ELF-1 (cell line): ENCODE results near the gene IDI1.
A peak's percentile ranks its signal among the peaks of the same experiment; 100 is the strongest.
"Not testable (repeated sequence)": the region's sequence is repeated elsewhere in the genome, so short reads cannot be mapped to it uniquely, and the experiment has no call there.

ENCODE experiments used
- DNase-seq: peaks from one replicate; pipeline ENCODE4 v3.0.0-alpha.2; 2016; ENCODE audit warnings: low read depth, low spot score

The IDI1 gene

DNA sequence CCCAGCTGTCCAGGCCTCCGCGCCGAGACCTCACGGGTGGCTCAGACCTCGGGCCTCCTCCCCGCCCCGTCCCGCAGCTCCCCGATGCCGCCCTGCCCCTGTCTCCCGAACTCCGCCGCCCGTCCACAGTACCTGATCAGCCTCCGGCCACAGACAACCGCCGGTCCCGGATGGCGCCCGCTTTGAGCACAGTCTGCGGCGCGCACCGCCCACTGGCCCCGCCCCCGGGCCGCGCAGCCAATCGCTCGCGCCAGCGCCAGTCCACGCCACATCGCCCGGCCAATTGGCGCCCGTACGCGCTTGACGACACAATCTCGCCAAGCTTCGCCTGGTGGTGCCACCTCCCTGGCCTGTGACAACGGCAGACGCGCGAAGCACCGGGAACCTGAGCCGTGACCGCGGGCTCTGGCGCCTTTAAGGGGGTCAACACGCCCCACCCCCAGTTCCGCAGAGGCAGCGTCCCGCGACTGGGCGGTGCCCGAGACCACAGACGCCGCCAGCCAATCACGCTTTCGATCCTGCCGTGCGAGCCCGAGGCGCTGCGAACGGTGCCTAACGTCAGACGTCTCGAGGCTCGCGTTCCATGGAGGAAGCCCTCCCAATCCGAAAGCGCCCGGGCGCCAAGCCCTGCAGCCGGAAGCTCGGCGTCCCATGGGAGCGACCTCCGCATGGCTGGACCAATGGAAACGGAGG is at the start of gene IDI1:
IDI1 (minus strand) TSS at position 388 of the 693 bp plus-strand sequence; CDS start at position 272, 116 bp downstream.
- peak; percentile 99 for DNase-seq

DNA sequence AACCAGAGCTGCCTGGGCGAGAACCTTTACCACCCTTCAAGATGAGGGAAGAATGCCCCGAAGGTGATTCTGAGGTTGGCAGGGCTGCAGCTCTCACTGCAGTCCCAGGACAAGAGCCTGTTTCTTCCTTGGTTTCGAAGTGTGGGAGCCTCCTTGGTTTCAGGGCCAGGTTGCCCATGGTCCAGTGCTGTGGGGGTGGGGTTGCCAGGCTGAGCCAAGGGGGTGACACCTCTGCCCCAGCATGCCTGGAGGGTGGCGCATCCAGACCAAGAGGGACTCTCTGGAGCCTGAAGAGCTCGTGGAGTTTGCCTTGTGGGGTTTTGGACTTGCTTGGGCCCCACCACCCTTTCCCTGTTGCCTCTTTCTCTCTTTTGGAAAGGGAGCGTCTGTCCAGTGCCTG is 48.5 kb upstream of the IDI1 start:
- DNase-seq = no peak

DNA sequence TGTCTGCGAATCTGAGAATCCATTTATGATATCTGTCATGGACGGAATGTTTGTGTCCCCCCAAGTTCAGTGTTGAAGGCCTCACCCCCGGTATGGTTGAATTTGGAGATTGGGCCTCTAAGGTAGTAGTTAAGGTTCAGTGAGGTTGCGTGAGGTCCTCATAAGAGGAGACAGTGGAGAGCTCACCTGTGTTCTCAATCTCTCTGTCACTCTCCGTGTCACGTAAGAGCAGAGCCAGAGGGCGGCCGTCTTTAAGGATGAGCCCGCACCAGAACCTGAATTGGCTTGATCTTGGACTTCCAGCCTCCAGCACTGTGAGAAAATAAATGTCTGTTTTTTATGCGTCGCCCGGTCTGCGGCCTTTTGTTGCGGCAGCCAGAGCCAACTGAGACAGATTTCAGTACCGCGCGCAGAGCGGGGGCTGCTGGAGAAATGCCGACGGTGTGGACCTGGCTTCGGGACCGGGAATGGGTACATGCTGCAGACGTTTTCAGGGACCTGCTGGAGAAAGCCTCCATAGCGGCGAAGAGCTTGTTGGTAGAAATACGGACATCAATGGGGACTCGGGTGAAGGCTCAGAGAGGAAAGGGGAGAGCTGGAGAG is 47.5 kb upstream of the IDI1 start:
- no peak for DNase-seq

DNA sequence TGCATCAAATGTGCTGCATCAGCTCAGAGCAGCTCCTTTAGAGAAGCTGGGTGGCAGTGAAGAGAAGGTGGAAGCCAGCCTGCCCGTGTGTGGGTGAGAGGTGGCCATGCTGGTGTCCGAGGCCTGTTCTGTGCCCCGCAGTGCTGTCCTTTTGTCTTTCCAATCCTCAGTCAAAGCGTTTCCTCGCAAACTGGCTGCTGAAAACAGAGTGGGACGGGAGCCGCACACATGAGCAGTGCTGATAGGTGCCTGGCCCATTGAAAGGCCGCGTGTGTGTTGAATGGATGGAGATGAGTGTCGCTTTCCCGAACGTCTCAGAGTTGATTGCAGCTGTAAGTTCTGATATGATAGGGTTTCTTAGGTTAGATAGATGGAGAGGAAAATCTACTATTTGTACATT is 46.6 kb upstream of the IDI1 start:
- no peak for DNase-seq

GRCh38 chr10:1094112-1095057 is 45.5 kb upstream of the IDI1 start:
- DNase-seq = no peak

DNA sequence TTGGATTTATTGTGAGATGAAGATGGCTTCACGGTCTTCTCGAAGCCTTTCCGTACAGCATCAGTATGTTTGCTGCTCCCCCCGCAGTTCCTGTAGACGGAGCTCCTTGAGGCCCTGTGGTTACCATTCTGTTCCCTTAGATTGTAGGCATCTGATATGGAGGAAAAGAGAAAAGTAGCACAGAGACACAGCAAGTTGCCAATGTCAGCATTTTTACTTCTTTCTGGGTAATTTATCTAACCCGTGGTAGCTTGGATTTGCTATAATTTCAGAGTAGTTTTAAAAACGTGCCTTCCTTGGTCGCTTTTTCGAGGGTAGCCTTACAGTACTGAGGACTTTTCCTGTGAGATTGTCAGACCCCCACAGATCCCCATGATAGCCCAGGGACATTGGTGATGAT is 44.8 kb upstream of the IDI1 start:
- DNase-seq = no peak

DNA sequence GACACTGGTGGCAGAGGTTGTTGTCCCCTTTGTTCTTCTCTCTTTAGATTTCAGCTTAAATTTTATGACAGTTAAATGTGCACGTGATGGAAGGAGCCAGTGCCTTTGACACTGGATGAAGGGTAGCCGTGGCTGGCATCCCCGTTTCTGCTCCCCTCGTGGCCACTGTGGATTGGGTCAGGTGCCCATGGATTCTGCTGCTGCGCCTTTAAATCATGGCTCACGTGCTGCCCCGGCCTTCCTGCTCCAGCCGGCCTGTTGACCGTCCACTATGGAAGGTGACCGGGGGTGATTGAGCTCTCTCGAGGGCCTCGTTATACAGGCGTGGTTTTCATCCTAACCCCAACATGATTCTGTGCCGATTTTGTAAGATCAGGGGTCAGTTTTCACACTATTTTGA is 41.8 kb upstream of the IDI1 start:
- no peak for DNase-seq

GRCh38 chr10:1089017-1089689 is 40.2 kb upstream of the IDI1 start:
- no peak for DNase-seq

DNA sequence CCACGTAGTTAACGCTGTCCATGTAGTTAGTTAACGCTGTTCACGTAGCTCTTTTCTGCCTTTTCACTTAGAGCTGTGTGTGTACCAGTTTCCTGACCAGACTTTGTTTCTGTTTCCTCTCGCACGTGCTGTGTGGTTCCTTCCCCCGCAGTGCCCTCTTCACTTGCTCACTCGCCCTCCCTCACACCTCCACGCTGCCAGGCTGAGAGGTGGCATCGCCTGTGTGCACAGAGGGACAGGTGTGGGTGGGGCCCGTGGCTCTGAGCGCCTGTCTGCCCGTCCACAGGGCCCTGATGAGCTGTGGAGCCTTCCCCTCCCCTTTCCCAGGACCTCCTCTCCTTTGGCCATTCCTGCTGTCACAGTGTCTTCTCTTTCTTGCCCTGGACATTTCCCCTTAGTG is 37.9 kb upstream of the IDI1 start:
- DNase-seq = no peak

DNA sequence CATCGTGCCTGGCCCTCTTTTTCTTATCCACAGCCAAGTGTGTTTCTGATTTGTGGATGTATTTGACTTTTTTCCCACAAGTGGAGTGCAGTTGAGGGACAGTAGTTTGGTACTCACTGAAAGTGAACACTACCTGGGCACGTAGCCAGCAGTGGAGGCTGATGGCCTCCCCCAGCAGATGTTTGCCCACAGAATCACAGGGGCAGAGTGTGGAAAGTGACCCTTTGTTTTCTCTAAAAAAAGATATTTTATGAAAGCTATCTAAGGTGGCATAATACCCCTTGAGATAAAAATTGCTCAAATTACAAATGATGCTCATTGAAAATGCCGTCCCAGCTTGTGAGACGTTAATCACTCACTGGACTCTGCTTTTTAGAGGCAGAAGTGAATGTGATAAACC is 36.3 kb upstream of the IDI1 start:
- DNase-seq = no peak

DNA sequence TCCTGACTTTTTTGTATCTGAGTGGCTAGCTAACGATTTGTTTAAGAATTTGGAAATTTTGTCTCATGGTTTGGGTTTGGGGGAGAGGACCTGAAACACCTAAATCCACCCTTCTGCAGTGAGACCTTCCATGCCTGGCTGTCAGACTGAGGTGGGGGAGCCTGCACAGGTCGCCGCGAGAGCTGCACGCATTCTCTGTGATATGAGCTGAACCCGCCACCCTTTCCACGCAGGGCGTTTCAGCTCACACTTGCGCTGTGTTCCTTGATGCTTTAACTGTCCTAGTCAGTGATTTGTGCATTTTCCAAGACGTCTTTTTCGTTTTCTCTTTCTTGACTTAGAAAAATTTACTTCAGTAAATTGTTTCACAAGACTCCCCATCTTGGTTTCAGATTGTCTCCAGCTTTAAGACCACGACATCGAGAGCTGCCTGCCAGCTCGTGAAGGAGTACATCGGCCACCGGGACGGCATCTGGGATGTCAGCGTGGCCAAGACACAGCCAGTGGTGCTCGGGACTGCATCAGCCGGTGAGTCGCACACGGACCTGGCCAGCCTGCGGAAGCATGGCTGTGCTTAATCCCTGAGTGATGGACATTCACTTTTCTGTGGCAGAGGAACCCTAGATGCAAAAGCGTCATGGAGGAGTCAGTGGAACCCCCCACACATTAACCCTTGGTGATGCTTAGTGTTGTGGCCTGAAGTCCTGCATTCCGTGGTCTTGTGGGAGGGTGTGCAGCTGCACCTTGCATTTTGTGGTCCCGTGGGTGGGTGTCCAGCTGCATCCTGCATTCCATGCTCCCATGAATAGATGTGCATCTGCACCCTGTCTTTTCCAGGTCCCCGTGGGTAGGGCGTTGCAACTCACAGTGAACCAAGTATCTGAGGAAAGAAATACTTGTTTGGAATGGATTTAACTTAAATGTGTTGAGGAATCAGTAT is 35.4 kb upstream of the IDI1 start:
- DNase-seq = no peak

GRCh38 chr10:1083581-1083980 is 34.7 kb upstream of the IDI1 start:
- no peak for DNase-seq

GRCh38 chr10:1078668-1079067 is 29.7 kb upstream of the IDI1 start:
- DNase-seq = no peak

DNA sequence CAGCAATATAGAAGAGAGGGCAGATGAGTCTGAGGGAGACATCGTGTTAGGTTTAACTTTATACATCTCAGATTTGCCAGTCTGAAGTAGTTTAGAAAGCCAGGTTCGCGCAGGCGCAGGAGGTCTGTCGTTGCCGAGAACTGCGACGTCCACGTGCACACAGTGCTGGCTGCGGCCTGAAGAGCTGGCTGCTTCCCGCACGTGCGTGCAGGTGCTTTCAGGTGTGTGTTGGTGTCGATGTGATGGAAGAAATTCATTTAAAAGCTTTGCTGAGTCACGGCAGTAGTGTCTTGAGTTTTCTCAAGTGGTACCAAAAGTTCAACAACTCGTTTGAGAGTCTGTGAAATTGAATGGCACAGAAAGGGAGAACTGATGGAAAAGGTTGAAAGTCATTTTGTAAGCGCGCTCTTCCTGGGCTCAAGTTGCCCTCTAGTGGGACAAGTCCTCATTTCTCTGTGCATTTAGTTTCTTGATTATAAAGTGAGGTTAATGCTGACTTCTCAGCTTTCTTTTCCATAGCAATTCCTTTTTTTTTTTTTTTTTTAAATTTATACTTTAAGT is 25.9 kb upstream of the IDI1 start:
- no peak for DNase-seq

DNA sequence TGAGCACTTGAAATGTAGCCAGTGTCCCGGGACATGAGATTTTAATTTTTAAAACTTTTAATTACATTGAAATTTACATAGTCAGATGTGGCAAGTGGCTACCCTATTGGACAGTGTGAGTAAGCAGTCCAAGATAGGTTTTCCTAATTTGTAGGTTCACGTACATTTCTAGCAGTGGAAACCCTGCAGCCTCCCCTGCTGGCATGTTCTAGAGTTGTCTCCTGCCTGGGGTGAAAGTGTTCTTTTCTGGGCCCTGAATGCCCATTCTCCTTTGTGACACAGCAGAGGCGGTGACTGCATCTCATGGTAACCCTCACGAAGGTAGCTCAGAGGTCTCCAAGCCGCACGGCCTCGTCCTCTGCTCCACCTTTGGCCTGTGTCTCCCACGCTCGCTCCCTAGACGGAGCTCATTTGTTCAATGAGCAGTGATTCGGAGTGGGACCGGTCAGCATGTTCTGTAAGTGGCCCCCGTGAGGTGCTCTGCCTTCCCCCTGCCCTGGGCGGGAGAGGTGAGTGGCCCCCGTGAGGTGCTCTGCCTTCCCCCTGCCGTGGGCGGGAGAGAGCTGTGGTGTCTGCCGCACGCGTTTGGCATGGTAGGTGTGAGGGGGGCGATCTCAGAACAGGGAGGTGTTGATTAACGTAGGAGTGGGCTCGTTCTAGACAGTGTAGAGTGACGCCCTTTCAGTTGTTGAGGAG is 25.3 kb upstream of the IDI1 start:
- no peak for DNase-seq

DNA sequence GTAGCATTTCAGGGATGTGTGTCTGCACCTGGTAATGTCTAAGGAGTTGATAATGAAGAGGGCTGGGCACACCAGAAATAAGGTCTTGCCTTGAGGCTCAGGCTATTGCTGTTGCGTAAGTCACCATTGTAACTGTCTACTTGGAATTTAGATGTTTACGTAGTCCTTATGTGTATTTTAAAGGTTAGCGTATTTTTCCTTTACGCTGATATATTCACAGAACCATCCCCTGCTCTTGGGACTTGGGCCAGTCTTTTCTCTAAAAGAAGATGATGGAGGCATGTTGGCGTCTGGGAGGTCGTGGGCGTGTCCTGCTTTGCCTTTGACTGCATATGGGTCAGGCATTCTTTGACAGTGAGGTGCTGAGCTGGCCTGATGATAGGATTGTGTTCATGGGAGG is 22.0 kb upstream of the IDI1 start:
- DNase-seq = peak; percentile 46

DNA sequence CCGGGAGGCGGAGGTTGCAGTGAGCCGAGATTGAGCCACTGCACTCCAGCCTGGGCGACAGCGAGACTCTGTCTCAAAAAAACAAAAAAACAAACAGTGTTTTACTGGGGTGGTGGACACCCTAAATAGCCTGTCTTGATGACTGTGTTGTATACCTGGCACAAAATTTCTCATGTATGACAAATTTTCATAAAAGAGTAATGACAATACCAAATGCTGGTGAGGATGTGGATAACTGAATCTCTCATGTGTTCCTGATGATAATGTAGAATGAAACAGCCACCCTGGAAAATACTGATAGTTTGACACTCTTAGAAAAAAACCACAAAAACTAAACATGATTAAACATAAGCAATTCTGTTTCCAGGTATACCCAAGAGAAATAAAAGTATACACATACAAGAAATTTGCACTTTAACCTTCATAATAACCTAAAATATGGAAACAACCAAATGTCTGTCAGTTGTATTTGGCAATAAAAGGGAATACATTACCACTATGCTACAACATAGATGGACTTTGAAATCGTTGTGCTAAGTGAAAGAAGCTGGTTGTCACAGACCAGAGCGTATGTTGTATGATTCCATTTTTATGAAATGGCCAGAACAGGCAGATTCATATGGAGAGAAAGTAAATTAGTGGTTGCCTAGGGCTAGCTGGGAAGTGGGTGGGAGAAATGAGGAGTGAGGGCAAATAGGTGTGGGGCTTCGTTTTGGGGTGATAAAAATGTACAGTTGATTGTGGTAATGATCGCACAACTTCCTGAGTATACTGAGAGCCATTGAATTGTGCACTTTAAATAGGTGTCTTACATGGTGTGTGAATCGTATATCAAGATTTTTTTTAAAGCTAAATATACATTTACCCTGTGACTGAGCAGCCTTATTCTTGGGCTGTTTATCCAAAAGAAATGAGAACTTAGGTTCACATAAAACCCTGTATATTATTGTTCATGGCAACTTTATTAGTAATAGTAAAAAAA is 19.8 kb upstream of the IDI1 start:
- no peak for DNase-seq

DNA sequence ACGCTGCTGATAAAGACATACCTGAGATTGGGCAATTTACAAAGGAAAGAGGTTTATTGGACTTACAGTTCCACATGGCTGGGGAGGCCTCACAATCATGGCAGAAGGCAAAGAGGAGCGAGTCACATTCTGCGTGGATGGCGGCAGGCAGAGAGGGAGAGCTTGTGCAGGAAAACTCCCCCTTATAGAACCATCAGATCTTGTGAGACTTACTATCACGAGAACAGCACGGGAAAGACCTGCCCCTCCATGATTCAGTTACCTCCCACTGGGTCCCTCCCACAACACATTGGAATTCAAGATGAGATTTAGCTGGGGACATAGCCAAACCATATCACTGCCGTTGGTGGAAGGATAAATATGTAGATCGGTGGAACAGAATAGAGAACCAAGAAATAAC is 17.8 kb upstream of the IDI1 start:
- DNase-seq = not testable (repeated sequence)

GRCh38 chr10:1064964-1065247 is 16.0 kb upstream of the IDI1 start:
- no peak for DNase-seq
